Measurements from ENCODE around the gene HTRA3.

The HTRA3 gene

GRCh38 chr4:8240211-8241041 lies 29.1 kb upstream of the HTRA3 start:
- peaks cover 7% of the 10 kb centered on the region for H3K4me1 Mint-ChIP-seq

GRCh38 chr4:8241211-8241779 lies 28.3 kb upstream of the HTRA3 start:
- Mint-ChIP-seq H3K27ac (no peak overlapping the region), H3K4me3 (no peak overlapping the region), H3K9me3 (no peaks in the 10 kb centered on the region), H3K4me1 (peaks cover 7% of the 10 kb centered on the region), H3K27me3 (no peaks in the 10 kb centered on the region)
- no peak for DNase-seq
- ATAC-seq, result no peak

More at GRCh38 chr4:8240211-8241041, 29.1 kb upstream of the HTRA3 start:
- no peak for DNase-seq
- ATAC-seq, result no peak
- H3K9me3 Mint-ChIP-seq, result no peaks in the 10 kb centered on the region
- H3K4me3 Mint-ChIP-seq, result no peak overlapping the region
- no peaks in the 10 kb centered on the region for H3K27me3 Mint-ChIP-seq
- H3K27ac Mint-ChIP-seq, result peak overlapping the region in 1 of 2 donors; percentile 19

DNA sequence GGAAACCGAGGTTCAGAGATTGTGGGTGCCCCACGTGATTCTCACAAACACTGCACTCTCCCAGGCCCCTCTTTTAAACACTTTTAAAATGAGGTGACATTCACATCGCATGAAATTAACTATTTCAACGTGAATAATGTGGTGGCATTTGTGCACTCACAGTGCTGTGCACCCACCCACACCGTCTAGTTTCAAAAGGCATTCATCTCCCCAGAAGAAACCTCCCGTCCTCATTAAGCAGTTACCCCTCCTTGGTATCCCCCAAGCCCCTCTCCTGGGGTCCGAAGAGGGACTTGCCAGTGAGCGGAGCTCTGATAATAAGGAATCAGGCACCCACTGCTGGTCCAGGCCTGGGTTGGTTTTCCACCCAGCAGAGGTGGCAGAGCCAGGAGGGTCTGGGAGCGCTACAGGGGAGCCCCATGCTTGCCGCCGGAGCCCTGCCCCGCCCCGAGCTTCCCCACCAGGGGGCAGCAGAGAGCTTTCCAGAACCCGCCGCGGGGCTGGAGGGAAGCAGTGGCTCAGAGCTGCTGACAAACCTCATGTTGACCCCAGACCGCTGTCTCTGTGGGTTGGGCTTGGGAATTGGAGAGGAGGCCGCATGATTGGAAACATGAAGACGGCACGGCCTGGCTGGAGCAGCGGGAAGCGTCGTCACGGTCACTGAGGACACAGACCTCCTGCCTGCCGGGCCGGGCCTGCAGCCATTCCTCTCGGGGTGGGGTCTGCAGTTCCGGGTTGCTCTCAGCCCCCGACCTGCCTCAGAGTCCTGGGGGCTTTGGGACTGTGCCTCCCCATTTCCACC lies 27.5 kb upstream of the HTRA3 start:
- H3K27me3 Mint-ChIP-seq, result no peaks in the 10 kb centered on the region
- peaks cover 7% of the 10 kb centered on the region for H3K4me1 Mint-ChIP-seq
- ATAC-seq (peak; percentile 84), DNase-seq (peak; percentile 77 to 84)
- H3K9me3 Mint-ChIP-seq, result no peaks in the 10 kb centered on the region
- H3K27ac Mint-ChIP-seq, result no peak overlapping the region
- no peak overlapping the region for H3K4me3 Mint-ChIP-seq

DNA sequence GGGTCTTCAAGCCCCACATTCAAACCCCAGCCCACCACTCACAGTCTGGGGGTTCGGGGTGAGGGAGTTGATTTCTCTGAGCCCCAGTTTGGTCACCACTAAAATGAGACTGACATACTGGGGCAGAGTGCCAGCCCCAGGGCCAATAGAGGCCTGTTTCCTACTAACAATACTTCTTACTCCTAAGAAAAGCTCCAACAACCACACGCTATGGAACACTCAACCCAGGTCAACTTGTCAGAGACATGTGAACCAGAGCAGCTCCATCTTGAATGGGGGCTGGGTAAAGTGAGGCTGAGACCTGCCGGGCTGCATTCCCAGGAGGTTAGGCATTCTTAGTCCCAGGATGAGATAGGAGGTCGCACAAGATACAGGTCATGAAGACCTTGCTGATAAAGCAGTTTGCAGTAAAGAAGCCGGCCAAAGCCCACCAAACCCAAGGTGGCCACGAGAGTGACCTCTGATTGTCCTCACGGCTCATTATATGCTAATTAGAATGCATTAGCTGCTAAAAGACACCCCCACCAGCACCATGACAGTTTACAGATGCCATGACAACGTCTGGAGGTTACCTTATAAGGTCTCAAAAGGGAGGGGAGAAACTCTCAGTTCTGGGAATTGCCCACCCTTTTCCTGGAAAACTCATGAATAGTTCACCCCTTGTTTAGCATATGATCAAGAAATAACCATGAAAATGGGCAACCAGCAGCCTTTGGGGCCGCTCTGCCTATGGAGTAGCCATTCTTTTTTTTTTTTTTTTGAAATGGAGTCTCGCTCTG lies 26.6 kb upstream of the HTRA3 start:
- ATAC-seq (no peak), DNase-seq (no peak)
- no peaks in the 10 kb centered on the region for H3K27me3 Mint-ChIP-seq
- H3K9me3 Mint-ChIP-seq, result no peaks in the 10 kb centered on the region
- H3K4me3 Mint-ChIP-seq, result no peak overlapping the region
- no peak overlapping the region for H3K27ac Mint-ChIP-seq
- H3K4me1 Mint-ChIP-seq, result peaks cover 7% of the 10 kb centered on the region

DNA sequence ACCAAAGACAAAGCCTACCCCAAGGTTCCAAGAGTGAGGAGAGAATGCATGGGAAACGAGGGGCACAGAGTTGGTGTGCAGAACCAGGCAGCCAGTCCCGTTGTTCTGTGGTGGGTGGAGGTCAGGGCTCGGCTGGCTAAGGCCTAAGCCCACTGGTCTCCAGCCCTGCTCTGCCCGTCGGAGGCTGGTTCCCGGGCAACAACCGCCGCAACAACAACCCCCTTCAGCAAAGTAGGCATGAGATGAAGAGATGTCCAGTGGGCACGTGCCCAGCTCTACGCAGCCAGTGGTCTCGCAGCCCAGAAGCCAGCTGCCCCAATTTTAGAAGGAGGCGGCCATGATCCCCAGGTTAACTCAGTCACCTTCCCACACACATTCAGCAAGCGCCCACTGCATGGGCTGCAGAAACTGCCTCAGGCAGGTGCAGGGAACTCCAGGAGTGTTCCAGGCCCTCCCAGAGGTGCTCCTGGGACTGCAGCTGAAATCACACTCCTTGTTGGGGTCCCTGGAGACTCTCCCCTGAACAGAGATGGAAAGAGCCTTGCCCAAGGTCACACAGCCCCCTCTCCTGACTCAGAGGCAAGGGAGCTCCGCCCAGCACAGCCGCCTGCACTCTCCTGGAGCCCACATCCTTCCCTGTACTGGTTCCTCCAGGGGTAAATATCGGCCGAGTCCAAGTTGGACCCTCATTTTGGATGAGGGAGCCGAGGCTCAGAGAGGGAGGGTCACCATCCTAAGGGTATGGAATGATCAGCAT lies 25.4 kb upstream of the HTRA3 start:
- Mint-ChIP-seq H3K4me3 (no peak overlapping the region), H3K4me1 (peaks cover 7% of the 10 kb centered on the region), H3K27me3 (no peaks in the 10 kb centered on the region), H3K9me3 (no peaks in the 10 kb centered on the region), H3K27ac (no peak overlapping the region)
- no peak for DNase-seq
- no peak for ATAC-seq

- Mint-ChIP-seq H3K4me1 (peaks cover 7% of the 10 kb centered on the region), H3K9me3 (no peaks in the 10 kb centered on the region), H3K4me3 (no peak overlapping the region), H3K27me3 (no peaks in the 10 kb centered on the region), H3K27ac (no peak overlapping the region)
- ATAC-seq (no peak), DNase-seq (no peak)
These were observed 24.6 kb upstream of the HTRA3 start for GRCh38 chr4:8244931-8245460.

- ATAC-seq (no peak), DNase-seq (no peak)
- H3K27ac Mint-ChIP-seq, result peak overlapping the region; percentile 38 to 43
- H3K4me3 Mint-ChIP-seq, result no peak overlapping the region
- no peaks in the 10 kb centered on the region for H3K27me3 Mint-ChIP-seq
- H3K4me1 Mint-ChIP-seq, result peaks cover 7% of the 10 kb centered on the region
- H3K9me3 Mint-ChIP-seq, result no peaks in the 10 kb centered on the region
These were observed 23.4 kb upstream of the HTRA3 start for GRCh38 chr4:8245884-8246833.

GRCh38 chr4:8247047-8247930 lies 22.3 kb upstream of the HTRA3 start:
- no peaks in the 10 kb centered on the region for H3K27me3 Mint-ChIP-seq
- ATAC-seq (no peak), DNase-seq (no peak)
- no peaks in the 10 kb centered on the region for H3K9me3 Mint-ChIP-seq
- H3K4me3 Mint-ChIP-seq, result no peak overlapping the region
- peaks cover under 1% of the 10 kb centered on the region for H3K4me1 Mint-ChIP-seq
- no peak overlapping the region for H3K27ac Mint-ChIP-seq

DNA sequence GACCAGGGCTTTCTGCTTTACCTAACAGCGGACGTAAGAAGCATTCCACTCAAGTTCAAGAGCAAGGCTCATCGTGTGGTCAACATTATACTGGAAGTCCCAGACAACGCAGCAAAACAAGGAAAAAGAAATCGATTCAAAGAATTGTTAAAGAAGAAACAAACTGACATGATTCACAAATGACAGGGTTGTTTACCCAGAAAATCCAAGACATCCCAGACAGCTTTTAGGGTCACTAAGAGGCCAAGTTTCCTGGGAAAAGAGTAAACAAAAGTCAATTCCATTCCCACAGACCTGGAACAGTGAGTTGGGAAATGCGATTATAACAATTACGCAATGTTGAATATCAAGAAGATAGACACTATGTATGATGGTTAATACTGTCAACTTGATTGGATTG lies 21.5 kb upstream of the HTRA3 start:
- H3K9me3 Mint-ChIP-seq, result no peaks in the 10 kb centered on the region
- H3K27ac Mint-ChIP-seq, result no peak overlapping the region
- no peaks in the 10 kb centered on the region for H3K4me1 Mint-ChIP-seq
- no peaks in the 10 kb centered on the region for H3K27me3 Mint-ChIP-seq
- ATAC-seq, result no peak
- DNase-seq, result no peak
- no peak overlapping the region for H3K4me3 Mint-ChIP-seq

- no peaks in the 10 kb centered on the region for H3K9me3 Mint-ChIP-seq
- ATAC-seq (peak; percentile 4), DNase-seq (no peak)
- no peaks in the 10 kb centered on the region for H3K27me3 Mint-ChIP-seq
- no peak overlapping the region for H3K27ac Mint-ChIP-seq
- H3K4me3 Mint-ChIP-seq, result no peak overlapping the region
- no peaks in the 10 kb centered on the region for H3K4me1 Mint-ChIP-seq
These were observed 19.3 kb upstream of the HTRA3 start for GRCh38 chr4:8250227-8250626.

DNA sequence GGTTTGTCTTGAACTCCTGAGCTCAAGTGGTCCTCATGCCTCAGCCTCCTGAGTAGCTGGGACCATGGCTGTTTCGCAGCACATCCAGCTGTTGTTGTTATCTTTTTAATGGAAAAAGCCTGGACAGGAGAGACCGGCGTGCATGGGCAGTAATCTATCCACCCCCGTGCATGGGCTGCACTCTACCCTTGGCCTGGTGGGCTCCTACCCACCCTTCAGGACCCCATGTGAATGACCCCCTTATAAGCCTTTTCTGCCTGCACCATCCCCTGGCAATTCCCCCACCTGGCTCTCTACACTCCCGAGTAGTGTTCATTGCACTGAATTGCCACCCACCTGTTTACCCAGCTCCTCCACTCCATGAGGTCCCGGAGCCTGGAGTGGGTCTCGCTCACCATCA lies 18.9 kb upstream of the HTRA3 start:
- Mint-ChIP-seq H3K9me3 (no peaks in the 10 kb centered on the region), H3K4me3 (no peak overlapping the region), H3K27me3 (no peaks in the 10 kb centered on the region), H3K27ac (no peak overlapping the region), H3K4me1 (no peaks in the 10 kb centered on the region)
- ATAC-seq (peak; percentile 24), DNase-seq (no peak)

DNA sequence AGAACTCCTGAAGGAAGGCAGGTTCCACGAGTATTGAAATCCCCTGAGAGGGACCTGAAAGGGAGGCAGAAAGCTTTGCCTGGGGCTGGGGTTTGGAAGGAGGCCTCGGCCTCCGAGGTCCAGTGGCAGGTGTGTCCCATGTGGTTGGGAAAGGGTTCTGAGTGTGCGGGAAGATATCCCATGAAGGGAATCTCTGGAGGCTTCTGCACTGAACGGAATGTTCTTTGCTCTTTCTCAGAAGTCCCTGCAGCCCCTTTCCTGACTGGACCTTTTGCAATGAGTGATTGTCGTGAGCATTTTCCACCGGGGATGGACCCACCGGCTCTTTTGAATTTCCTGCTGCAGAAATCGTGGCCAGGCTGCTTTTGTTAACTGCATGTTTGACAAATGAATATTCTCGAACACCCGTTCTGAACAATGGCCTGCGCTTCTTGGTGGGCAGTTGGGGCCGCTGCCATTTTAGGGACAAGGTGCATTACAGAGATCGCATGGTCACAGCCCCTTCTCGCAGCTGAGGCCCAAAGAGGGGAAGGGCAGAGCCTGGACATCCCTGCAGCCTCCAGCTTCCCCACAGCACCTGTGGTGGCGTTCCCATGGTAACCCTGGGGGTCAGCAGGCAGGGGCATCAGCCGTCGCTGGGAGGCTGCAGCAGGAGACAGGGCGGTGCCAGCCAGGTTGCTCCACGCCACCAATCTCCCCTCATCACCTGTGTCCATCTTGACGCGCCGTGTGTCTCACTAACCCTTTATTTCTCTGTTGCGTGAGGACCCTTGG lies 18.3 kb upstream of the HTRA3 start:
- H3K27ac Mint-ChIP-seq, result no peak overlapping the region
- H3K27me3 Mint-ChIP-seq, result no peaks in the 10 kb centered on the region
- no peak overlapping the region for H3K4me3 Mint-ChIP-seq
- no peak for DNase-seq
- no peak for ATAC-seq
- H3K9me3 Mint-ChIP-seq, result no peaks in the 10 kb centered on the region
- H3K4me1 Mint-ChIP-seq, result no peaks in the 10 kb centered on the region

Measured in stimulated activated naive CD8-positive, alpha-beta T cell treated with anti-CD3 and anti-CD28 coated beads, Interleukin-15, amount 100 ng/mL, for 72 hours (primary cell).